HG03097 (cell line): ENCODE measurements around the gene PRKCE.

ENCODE experiments used
- ATAC-seq: cut with Tn5 transposase; IDR thresholded peaks from one replicate; pipeline ENCODE4 v1.9.1; 2021; ENCODE audit not compliant: unreplicated experiment, low FRiP score

The PRKCE gene

DNA sequence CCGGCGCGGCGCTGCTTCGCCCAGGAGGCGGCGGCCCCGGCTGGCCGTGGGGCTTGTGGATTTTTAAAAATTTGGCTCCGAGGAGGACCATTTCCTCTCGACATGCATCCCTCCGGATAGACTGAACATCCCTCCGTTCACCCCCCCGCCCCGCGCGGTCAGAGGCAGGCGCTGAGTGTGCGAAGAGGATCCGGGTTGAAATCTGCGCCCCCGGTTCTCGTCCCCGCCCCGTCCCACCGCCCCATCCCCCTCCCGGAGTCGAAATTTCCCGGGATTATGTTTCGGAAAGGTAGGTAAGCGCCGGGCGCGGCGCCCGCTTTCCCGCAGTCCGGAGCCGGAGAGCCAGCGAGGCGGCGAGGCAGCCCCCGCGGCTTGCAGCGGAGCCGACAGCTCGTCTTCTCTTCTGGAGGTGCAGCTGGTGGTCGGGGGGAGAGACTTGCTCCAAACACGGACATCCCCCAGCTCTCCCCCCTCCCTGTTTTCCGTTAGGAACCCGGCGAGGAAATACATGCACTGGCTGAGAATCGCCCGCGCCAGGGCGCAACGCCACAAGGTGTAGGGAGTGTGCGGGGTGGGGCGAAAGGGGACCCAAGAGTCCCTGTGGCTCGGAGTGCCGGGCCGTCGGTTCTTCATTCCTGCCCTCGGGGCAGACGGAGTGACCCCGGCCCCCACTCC lies at the start of gene PRKCE:
PRKCE (plus strand) TSS at position 261 of the 675 bp plus-strand sequence.
- peak; percentile 19 for ATAC-seq

- ATAC-seq, result no peak
These were observed 48.9 kb upstream of the PRKCE start for GRCh38 chr2:45602624-45603023.

DNA sequence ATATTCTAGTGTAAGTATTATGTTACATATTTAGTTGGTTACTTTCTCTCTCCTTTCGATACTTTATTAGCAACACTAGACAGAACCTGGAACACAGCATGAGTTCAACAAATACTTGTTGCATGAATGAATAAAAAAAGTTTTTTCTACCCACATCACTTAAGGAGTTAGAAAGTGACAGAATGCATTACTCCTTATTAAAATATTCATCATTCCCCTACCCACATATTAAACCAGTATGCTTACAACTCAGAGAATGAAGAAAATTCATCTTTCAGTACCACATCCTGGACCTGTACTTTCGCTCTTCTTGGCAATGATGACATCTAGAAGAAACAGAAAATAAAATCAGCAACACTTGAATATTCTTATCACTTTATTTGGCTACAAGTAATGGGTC lies 46.4 kb upstream of the PRKCE start:
- ATAC-seq, result no peak

DNA sequence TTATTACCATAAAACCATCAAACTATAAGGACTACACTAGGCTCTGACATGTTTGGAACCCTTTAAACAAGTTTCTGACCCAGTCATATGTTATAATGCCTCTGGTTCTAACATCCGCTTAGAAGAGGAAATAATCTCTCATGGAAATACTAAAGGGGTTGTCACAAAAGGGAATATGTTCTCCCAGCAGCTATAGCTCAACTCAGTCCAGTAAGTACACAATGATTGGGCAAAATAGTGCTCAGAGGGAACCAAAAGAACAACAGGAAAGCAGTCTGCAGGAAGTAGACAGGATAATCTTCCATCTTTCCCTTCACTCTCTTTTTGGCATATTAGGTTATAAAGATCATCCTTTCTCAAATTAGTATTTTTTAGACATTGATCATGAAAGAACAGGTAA lies 44.7 kb upstream of the PRKCE start:
- no peak for ATAC-seq

- no peak for ATAC-seq
These were observed 43.8 kb upstream of the PRKCE start for GRCh38 chr2:45607701-45608100.

DNA sequence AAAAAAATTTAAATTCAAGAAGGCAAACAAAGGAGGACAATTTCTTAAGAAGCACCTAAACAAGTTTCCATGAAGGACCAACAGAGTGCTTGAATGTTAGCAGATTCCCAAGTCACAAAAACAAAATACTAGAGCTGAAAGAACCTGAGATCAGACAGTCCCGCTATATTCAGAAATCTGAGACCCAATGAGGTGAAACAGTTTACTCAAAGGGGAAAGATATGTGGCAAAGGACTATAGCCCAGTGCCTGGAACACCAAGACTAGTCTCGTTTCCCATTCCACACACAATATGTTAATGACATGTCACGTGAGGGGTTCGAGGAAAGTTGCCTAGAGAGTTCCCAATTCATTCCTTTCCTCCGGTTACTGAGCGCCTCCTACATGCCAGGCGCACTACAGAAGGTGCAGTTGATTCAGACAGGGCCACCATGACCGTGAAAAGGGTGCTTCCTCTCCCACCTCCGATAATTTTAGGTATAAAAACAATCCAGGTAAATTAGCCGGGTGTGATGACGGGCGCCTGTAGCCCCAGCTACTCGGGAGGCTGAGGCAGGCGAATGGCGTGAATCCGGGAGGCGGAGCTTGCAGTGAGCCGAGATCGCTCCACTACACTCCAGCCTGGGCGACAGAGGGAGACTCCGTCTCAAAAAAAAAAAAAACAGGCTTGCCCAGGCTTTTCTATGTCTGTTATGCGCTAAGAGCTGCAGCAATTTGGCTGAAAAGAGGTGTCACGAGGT lies 41.0 kb upstream of the PRKCE start:
- ATAC-seq, result peak; percentile 36

DNA sequence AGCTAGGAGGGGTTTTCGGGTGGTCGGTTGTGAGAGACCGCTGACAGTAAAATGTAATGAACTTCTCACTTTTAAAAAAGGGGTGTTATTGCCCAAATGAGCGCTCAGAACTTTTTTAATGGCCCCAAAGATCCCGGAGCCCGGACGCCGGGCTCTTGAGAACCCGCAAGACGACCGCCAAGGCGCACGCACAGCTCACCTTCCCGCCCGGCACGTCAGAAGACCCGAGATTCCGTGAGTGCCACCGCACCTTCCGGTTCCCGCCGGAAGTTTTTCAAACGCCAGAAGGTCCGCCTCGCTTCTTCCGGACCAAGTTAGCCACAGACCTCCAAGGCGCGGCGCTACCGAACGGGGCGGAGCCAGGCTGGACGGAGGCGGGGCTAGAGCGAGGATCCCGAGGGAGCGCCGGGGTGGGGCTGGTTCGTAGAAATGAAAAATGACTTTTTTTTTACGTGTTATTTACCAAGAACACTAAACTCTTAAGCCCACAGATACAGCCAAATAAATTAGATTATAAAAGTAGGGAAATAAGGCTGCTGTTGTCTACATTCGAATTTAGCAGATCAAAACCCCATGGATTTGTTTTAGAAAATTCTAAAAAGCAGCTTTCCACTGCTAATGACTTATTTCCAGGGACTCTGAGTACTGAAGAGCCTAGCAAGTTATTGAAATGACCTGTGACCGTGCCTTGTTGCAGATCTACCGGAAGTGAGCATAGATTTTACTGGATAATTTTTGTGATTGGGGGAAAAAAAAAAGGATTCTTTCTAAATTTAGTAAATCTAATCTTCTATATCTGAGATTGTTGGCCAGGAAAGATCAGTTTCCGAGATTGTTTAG lies 40.2 kb upstream of the PRKCE start, which contains the start of gene SRBD1:
SRBD1 (minus strand) TSS at position 248 of the 840 bp plus-strand sequence. CDS start 5,826 bp downstream, outside the sequence.
- peak; percentile 86 for ATAC-seq

- no peak for ATAC-seq
These were observed 39.2 kb upstream of the PRKCE start for GRCh38 chr2:45612285-45612684.

DNA sequence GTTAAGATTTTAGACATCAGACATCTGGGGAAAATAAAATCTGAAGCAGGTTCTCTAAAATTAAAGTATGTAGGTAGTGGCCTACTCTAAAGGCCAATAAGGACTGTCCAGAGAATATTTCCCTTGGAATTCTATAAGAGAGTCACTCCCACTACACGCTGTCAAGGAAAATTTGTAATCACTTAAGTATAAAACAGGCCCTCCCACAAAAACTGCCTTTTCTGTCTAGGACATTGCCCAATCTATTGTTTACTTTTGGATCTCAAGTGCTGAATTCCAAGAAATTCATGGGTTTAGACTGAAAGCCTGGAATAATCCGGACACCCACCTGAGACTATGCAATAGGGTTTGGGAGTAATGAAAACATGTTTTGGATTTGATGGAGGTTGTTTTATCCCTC lies 38.7 kb upstream of the PRKCE start:
- ATAC-seq, result no peak

- ATAC-seq, result no peak
These were observed 37.1 kb upstream of the PRKCE start for GRCh38 chr2:45614330-45614729.

- no peak for ATAC-seq
These were observed 36.5 kb upstream of the PRKCE start for GRCh38 chr2:45614871-45615415.

DNA sequence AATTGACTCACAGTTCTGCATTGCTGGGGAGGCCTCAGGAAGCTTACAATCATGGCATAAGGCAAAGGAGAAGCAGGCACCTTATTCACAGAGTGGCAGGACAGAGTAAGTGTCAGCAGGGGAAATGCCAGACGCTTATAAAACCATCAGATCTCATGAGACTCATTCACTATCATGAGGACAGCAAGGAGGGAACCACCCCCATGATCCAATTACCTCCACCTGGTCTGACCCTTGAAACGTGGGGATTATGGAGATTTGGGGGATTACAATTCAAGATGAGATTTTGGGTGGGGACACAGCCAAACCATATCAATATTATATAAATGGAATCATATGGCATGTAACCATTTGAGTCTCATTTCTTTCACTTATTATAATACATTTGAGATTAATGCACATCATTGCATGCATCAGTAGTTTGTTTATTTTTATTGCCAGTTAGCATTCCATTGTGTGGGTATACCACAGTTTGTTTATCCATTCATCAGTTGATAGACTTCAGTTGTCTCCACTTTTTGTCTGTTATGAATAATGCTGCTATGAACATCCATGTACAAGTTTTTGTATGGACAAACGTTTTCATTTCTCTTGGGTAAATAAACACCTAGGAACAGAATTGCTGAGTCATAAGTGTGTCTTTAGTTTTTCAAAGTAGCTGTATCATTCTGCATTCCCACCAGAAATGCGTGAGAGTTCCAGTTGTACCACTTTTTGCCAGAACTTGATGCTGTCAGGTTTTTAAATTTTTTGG lies 34.6 kb upstream of the PRKCE start:
- no peak for ATAC-seq

DNA sequence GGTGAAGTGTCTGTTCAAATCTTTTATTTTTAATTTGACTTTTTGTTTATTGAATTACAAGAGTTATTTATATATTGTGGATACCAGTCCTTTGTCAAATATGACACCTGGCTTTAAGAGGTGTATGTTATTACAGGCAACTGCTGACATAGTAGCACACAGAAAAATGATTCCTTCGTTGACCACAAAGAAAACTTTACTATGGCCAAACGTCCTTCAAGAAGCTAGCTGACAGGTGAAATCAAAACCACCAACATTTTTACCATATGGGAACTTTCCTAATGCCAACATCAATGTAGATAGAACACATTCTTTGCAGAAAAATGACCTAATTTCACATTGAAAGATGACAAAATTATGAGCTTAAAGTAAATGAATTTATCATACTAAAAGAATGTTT lies 34.0 kb upstream of the PRKCE start:
- ATAC-seq, result no peak

DNA sequence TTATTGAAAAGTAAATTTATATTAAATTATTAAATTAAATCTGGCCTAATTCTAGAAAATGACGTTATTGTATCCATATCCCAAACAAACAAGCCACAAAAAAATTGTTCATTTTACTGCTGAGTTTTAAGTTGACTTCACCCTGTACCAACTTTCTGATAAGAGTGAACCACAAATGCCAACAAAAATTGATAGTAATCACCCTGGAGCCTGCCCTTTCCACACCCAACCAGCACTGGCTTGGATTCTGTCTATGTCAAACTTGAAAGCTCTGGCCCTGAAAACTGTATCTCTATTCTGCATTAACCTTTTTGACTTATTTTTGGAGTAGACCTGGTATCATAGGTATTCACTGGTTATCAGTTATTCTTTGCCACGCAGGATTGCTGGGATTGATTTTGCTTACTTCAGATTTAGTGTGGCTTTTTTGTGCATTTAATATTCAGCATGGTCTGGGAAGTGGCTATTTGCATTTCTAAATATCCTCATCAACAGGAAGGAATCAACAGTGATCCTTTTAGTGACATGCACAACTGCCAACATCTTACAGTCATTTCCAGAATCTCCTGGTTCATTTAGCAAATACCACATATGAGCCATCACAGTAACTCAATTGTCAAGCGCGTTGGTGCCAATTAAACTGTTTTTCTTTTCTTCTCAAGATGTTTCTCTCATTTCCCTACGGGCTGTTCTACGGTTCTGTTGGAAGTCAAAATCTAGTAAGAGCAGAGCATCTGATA lies 29.0 kb upstream of the PRKCE start:
- no peak for ATAC-seq

DNA sequence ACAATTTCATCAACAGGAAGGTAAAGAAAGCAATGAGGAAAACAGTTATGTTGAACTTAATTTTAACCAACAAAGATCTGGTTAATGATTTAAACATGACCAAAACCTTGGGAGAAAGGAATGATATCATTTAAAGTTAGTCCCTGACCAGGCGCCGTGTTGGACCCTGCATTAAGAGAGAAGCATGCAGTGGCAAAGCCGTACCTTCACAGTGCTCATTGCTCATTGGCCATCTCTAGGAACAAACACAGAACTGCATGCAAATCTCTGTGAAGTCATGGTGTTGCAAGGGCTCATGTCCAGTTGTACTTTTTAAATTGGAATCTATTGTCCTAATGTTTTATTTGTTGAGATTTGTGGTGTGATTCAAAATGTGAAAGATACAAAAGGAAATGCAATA lies 28.4 kb upstream of the PRKCE start:
- ATAC-seq, result no peak

DNA sequence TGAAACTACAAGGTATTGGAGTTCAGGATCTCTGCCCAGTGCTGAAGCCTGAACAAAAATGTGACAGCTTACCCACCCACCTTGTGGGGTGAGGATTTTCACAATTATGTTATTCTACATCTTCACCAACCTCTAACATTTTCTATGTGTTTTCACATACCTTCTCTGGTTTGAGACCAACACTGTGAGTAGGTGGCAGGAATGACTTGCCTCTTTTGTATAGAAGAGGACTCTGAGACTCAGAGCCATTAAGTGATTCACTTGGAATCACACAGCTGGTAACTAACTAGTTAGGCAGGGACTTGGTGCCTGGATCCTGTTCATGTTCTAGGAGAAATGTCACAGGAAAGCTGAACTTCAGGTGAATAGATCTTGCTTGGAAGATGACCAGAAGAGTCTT lies 25.7 kb upstream of the PRKCE start:
- ATAC-seq, result no peak

DNA sequence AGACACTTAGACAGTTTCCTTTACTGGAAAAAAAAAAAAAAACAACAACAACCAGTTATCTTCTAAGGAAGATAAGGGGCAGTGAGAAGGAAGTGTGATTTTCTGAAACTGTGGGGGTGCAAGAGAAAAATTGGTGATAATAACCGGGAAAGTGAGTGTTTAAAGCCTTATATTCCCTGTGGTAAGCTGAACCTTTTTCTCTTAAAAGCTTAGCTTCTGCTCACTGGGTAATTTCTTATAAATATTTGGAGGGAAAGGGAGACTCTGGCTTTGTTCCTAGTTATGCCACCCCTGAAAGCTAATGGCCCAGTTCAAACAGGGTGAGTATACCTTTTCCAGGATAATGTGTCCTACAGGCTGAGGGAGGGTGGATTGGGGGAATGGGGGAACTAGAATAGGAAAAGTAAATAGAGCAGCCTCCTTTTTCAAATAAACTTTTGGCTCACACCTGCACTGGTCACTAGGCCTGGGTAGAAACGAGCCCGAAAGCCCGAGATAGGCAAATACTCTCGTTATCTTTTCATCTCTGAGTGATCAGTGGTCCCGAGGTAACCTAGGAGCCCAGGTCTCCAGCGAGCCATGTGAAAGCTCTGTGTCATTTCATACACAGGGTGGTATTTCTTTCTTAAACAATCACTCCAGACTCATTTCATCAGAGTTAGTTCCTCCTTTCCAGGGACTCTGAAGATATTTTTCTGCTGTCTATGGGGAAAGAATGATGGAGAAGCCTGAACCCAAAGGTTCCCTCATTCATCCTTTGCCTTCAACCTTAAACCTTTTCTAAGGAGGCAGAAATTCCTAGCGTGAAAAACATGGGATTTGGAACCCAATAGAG lies 24.9 kb upstream of the PRKCE start:
- ATAC-seq, result no peak

DNA sequence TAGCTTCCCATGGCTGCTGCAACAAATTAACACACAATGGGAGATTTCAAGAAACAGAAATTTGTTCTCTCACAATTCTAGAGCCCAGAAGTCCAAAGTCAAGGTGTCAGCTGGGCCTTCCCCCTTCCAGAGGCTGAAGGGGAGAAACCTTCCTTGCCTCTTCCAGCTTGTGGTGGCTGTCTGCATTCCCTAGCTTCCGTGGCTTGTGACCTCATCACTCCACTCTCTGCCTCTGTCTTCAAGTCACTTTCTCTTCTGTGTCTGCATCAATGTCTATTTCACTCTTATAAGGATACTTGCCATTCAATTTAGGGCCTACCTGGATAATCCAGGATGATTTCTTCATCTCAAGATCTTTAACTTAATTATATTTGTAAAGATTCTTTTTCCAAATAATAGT lies 23.6 kb upstream of the PRKCE start:
- ATAC-seq, result no peak

DNA sequence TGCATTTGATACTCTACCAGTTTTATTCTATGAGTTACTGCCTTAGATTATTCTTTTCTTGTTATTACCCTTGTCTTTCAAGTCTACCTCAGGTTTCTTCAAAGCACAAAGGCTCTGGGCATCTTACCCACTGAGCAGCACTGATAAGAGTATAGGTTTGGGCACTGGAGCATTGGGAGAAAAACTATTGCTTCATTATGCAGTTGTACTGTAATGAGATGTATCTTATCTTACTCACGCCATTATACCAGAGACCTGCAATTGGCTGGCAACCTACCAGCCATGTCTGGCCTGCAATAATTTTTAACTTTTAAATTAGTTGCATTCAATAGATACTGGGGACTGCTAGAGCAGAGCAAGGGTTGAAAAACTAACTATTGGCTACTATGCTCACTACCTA lies 21.5 kb upstream of the PRKCE start:
- ATAC-seq, result no peak
